Esophagus muscularis mucosa (tissue), 4 donors: ENCODE data around the gene PTCHD4. TPM values are rescaled to one million over a fixed set of nuclear protein-coding genes. Genes with fewer than 3 reads are reported as not detected.

Experiments
- DNase-seq: peaks from one replicate; pipeline ENCODE4 v3.0.0-alpha.2; 2017; ENCODE audit errors: extremely low spot score
- H3K27ac ChIP-seq, 4 donors: fragments of 200-600 bp; sonication (generic); replicated peaks in 1 of 4; 1 replicate in 3 of 4; 2 replicates in 1 of 4; pipeline ENCODE4 v1.5.1; 2016 to 2019; ENCODE audit warnings: mild to moderate bottlenecking in 1 of 4
- H3K27me3 ChIP-seq, 4 donors: fragments of 200-600 bp; sonication (generic); one replicate each; pipeline versions ENCODE4 v1.5.1 to v1.6.0; 2016 to 2019
- H3K36me3 ChIP-seq, 4 donors: fragments of 200-600 bp; sonication (generic); one replicate each; pipeline ENCODE4 v1.5.1; 2016 to 2019
- H3K4me1 ChIP-seq, 4 donors: fragments of 200-600 bp; sonication (generic); one replicate each; pipeline ENCODE4 v1.5.1; 2016 to 2019
- H3K4me3 ChIP-seq, 4 donors: fragments of 200-600 bp; sonication (generic); 1 replicate in 2 of 4; 2 replicates in 2 of 4; pipeline ENCODE4 v1.5.1; 2016 to 2019; ENCODE audit warnings: mild to moderate bottlenecking in 4 of 4, moderate library complexity in 1 of 4
- H3K9me3 ChIP-seq, 4 donors: fragments of 200-600 bp; sonication (generic); 1 replicate in 3 of 4; 2 replicates in 1 of 4; pipeline ENCODE4 v1.5.1; 2016 to 2019
- EP300 ChIP-seq: sonication (generic); formaldehyde crosslinking; IDR thresholded peaks from one replicate; pipeline ENCODE4 v1.6.1; 2017; ENCODE audit warnings: antibody characterized with exemption
- POLR2A ChIP-seq: fragments of 450-650 bp; IDR thresholded peaks from one replicate; pipeline ENCODE4 v1.6.1; 2017; ENCODE audit warnings: antibody characterized with exemption, moderate library complexity, mild to moderate bottlenecking, low read depth
- POLR2AphosphoS5 ChIP-seq, 2 donors: sonication (generic); formaldehyde crosslinking; IDR thresholded peaks; one replicate each; pipeline ENCODE4 v1.6.1; 2017; ENCODE audit warnings: antibody characterized with exemption in 2 of 2
- WGBS: methylation state at CpG from one replicate; pipeline ENCODE4 v1.1.5; 2018; 5-methylcytosine and 5-hydroxymethylcytosine counted together
- intact Hi-C: fragments of 100-400 bp; cut with DNase I; formaldehyde crosslinking; loops from one replicate; pipeline ENCODE4 v1.15.1; 2023
- total RNA-seq, 4 donors: library from RNA; depleted of rRNA; stranded (reverse); fragments of >200 nt; gene quantifications; one replicate each; pipeline versions ENCODE4 v1.1.0 to v1.2.1, GENCODE V29; 2016
- TF ChIP-seq, protein P1 (sequence below), 3 experiments: fragments of 200-600 bp in 2 of 3; fragments of 450-650 bp in 1 of 3; sonication (generic) in 2 of 3; IDR thresholded peaks; one replicate each; pipeline ENCODE4 v1.5.1; 2017 to 2019; ENCODE audit warnings: antibody characterized with exemption in 3 of 3, mild to moderate bottlenecking in 2 of 3, moderate library complexity in 1 of 3

Gene PTCHD4
- total RNA-seq, 4 donors from 2014 or later = 0.83 to 2.7 (median 1.5) TPM

DNA sequence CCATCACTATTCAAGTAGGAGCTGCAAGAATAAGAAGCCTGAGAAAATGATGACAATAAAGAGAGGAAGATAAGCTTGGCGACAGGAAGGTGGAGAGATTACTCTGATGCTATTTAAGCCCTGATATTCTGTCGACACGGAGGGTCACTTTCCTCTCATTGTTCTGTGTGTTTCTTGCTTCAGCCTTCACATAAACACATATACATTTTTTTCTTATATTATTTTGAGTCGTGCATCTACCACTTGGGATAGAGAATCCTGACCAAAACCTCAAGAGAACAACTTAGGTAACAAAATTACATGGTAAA, 10.5 kb downstream of the PTCHD4 start:
- TF ChIP-seq POLR2A (no peak), POLR2AphosphoS5 (IDR thresholded peaks at IDR 0.05) (no peak), EP300 (no peak)
- TF ChIP-seq, protein P1, sequence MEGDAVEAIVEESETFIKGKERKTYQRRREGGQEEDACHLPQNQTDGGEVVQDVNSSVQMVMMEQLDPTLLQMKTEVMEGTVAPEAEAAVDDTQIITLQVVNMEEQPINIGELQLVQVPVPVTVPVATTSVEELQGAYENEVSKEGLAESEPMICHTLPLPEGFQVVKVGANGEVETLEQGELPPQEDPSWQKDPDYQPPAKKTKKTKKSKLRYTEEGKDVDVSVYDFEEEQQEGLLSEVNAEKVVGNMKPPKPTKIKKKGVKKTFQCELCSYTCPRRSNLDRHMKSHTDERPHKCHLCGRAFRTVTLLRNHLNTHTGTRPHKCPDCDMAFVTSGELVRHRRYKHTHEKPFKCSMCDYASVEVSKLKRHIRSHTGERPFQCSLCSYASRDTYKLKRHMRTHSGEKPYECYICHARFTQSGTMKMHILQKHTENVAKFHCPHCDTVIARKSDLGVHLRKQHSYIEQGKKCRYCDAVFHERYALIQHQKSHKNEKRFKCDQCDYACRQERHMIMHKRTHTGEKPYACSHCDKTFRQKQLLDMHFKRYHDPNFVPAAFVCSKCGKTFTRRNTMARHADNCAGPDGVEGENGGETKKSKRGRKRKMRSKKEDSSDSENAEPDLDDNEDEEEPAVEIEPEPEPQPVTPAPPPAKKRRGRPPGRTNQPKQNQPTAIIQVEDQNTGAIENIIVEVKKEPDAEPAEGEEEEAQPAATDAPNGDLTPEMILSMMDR (IDR thresholded peaks at IDR 0.05) = no peak
- 71% methylated on average over 4 of the region's 4 CpGs for whole genome bisulfite sequencing
- DNase-seq = no peak
- Histone ChIP-seq H3K4me3 (no peak overlapping the region), H3K27ac (no peak overlapping the region), H3K36me3 (no peaks in the 10 kb centered on the region), H3K9me3 (no peaks in the 10 kb centered on the region), H3K27me3 (no peaks in the 10 kb centered on the region), H3K4me1 (peaks cover 5 to 15% (median 9%) of the 10 kb centered on the region in 4 donors)
- intact Hi-C loops = no loop called here

DNA sequence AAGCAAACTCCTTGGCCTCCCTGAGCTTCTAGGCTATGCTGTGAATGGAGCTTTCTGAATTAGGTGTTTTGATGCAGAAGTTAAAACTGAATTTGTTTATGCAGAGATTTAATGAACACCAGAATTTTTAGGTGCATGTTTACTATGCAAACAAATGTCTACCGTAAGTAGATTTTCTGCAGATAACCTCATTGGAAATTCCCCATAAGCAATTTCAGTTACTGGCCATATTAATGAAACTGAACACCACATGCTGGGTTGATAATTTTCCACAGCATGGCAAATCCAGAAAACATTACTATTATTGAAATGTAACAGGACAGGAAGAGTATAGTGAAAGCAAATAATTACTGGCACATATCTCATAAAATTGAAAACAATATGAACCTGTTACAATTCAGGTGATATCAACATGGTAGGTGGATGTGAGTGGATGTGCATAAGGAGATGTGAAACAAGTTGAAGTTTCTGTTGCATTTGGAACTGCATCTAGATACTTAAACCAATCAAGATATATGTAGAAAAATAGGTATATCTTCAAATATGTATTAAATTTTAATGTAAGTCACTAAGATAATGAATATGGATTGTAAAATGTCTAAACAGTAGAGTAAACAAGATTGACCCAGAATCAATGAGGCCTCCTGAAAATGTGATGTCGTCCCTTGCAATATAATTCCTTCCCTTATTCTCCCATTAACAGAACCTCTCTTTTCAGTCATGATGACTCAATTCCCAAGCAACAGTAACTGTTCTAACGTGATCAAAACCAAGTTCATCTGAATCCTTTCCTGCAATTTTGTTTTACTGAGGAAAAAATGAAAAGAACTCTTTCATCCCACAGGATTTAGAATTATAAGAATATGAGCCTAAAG, 11.0 kb downstream of the PTCHD4 start:
- no peak for DNase-seq
- Histone ChIP-seq H3K4me1 (peaks cover 5 to 15% (median 9%) of the 10 kb centered on the region in 4 donors), H3K27me3 (no peaks in the 10 kb centered on the region), H3K4me3 (no peak overlapping the region), H3K9me3 (no peaks in the 10 kb centered on the region), H3K36me3 (no peaks in the 10 kb centered on the region), H3K27ac (no peak overlapping the region)
- WGBS = 78% methylated on average over 3 of the region's 3 CpGs
- TF ChIP-seq POLR2AphosphoS5 (IDR thresholded peaks at IDR 0.05) (no peak), POLR2A (no peak), EP300 (no peak)
- TF ChIP-seq, protein P1 (IDR thresholded peaks at IDR 0.05) = no peak
- intact Hi-C loops = no loop called here

DNA sequence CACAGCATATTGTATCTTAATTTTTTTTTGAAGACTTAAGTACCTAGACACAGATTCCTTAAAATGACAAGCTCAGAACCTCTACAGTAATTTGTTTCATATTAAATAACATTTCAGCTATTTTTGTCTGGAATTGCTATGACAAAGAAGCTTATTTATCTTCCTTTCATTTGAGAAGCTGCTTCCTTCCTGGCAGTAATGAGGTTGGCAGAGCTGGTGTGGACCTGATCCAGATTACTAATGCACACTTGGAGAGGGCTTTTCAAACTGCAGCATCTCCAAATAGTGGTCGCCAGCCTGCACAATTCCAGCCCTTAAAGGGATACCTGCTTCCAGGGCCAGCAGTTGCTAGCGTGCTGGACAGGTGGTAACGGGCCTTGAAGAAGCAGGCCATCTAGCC, 12.1 kb downstream of the PTCHD4 start:
- H3K27me3 ChIP-seq = no peaks in the 10 kb centered on the region
- WGBS = 77% methylated on average over 2 of the region's 3 CpGs

DNA sequence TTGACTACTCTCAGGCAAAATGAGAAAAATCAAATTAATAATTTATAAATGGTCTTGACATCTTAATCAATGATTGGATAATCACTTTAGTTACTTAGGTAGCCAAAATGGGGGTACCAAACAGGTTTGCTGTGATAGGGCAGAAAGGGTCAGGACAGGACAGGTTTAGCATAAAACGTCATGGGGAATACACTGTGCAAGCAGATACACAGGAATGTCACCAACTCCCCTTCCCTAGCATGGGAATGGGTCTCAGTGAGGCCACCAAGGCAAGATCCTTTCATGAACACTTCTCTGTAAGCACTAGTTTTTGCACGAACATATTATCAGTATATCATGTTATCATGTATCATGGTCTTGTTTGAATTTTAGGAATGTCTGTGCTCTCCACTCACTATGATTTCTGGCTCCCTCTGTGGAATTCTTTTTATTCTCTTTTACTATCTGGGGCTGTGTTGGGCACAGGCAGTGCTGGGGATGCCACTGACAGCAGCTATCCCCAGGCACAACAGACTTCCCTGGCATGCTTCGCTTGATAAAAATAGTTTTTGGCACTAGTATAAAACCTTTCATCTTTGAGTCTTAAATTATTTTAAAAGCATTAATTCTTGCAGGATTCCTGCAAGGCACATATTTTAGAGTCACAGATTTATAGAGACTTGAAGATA, 18.3 kb downstream of the PTCHD4 start:
- no peak for DNase-seq
- Histone ChIP-seq H3K36me3 (no peaks in the 10 kb centered on the region), H3K27me3 (no peaks in the 10 kb centered on the region), H3K27ac (no peak overlapping the region), H3K4me3 (no peak overlapping the region), H3K4me1 (peaks cover 0 to 8% (median 6%) of the 10 kb centered on the region in 4 donors), H3K9me3 (no peaks in the 10 kb centered on the region)
- 47% methylated on average over 3 of the region's 3 CpGs for WGBS
- TF ChIP-seq POLR2AphosphoS5 (IDR thresholded peaks at IDR 0.05) = no peak
- no peak for TF ChIP-seq EP300
- no peak for TF ChIP-seq POLR2A
- TF ChIP-seq, protein P1 (IDR thresholded peaks at IDR 0.05) = no peak
- intact Hi-C loops = no loop called here

More for the DNA sequence above, 12.1 kb downstream of the PTCHD4 start:
- no peaks in the 10 kb centered on the region for H3K36me3 ChIP-seq
- no peak for DNase-seq
- H3K4me1 ChIP-seq = peaks cover 5 to 15% (median 9%) of the 10 kb centered on the region in 4 donors
- no peaks in the 10 kb centered on the region for H3K9me3 ChIP-seq
- intact Hi-C loops = no loop called here
- H3K27ac ChIP-seq = no peak overlapping the region
- TF ChIP-seq POLR2AphosphoS5 (IDR thresholded peaks at IDR 0.05) (no peak), EP300 (no peak), POLR2A (no peak)
- TF ChIP-seq, protein P1 (IDR thresholded peaks at IDR 0.05) = no peak
- H3K4me3 ChIP-seq = no peak overlapping the region
